ENCODE results near the gene SOX6. TPM values are rescaled to one million over a fixed set of nuclear protein-coding genes. Genes with fewer than 3 reads are reported as not detected.

The SOX6 gene
- total and polyA plus RNA-seq, 4 donors = under 0.01 to 11.8 (median 4.8) TPM

- WGBS, 2 donors = 75 to 77% methylated on average over 6 of the region's 6 CpGs
- no peak overlapping the region for H3K27ac ChIP-seq (ENCODE audit: low read depth in 1 of 2, low read length in 2 of 2)
- ATAC-seq (ENCODE audit: low FRiP score) (no peak), DNase-seq (no peak)
- H3K36me3 ChIP-seq (ENCODE audit: control insufficient read depth in 1 of 2, insufficient read depth in 2 of 2, low read length in 1 of 2) = peaks cover 0 to 2% of the 10 kb centered on the region in 2 donors
- H3K27me3 ChIP-seq (ENCODE audit: control insufficient read depth in 1 of 2, insufficient read depth in 2 of 2, low read length in 1 of 2) = no peaks in the 10 kb centered on the region
- peaks cover under 1% of the 10 kb centered on the region for H3K9me3 ChIP-seq (ENCODE audit: control insufficient read depth, low read length)
- intact Hi-C loops (cut with DNase I) = no loop called here
- H3K4me1 ChIP-seq (ENCODE audit: control insufficient read depth in 1 of 2, insufficient read depth in 2 of 2, low read length in 2 of 2) = no peaks in the 10 kb centered on the region
- no peak overlapping the region for H3K4me3 ChIP-seq (ENCODE audit: low read length in 2 of 2)
These were observed 309.3 kb downstream of the SOX6 start for GRCh38 chr11:16047073-16047472.

GRCh38 chr11:16043617-16044016 is 312.7 kb downstream of the SOX6 start:
- ATAC-seq (ENCODE audit: low FRiP score) = no peak
- intact Hi-C loops (cut with DNase I) = no loop called here
- 84 to 87% methylated on average over 2 of the region's 2 CpGs for WGBS, 2 donors

GRCh38 chr11:16041207-16041606 is 315.1 kb downstream of the SOX6 start:
- Histone ChIP-seq H3K9me3 (ENCODE audit: control insufficient read depth, low read length) (no peaks in the 10 kb centered on the region), H3K27ac (ENCODE audit: low read depth in 1 of 2, low read length in 2 of 2) (no peak overlapping the region), H3K27me3 (ENCODE audit: control insufficient read depth in 1 of 2, insufficient read depth in 2 of 2, low read length in 1 of 2) (no peaks in the 10 kb centered on the region), H3K4me1 (ENCODE audit: control insufficient read depth in 1 of 2, insufficient read depth in 2 of 2, low read length in 2 of 2) (no peaks in the 10 kb centered on the region), H3K4me3 (ENCODE audit: low read length in 2 of 2) (no peak overlapping the region), H3K36me3 (ENCODE audit: control insufficient read depth in 1 of 2, insufficient read depth in 2 of 2, low read length in 1 of 2) (no peaks in the 10 kb centered on the region)
- intact Hi-C loops (cut with DNase I) = no loop called here
- DNase-seq = no peak
- no peak for ATAC-seq (ENCODE audit: low FRiP score)
- 91% methylated on average over 1 of the region's 1 CpG for whole genome bisulfite sequencing, 2 donors

More at GRCh38 chr11:16043617-16044016, 312.7 kb downstream of the SOX6 start:
- Histone ChIP-seq H3K27me3 (ENCODE audit: control insufficient read depth in 1 of 2, insufficient read depth in 2 of 2, low read length in 1 of 2) (no peaks in the 10 kb centered on the region), H3K9me3 (ENCODE audit: control insufficient read depth, low read length) (no peaks in the 10 kb centered on the region), H3K4me1 (ENCODE audit: control insufficient read depth in 1 of 2, insufficient read depth in 2 of 2, low read length in 2 of 2) (no peaks in the 10 kb centered on the region), H3K27ac (ENCODE audit: low read depth in 1 of 2, low read length in 2 of 2) (no peak overlapping the region), H3K4me3 (ENCODE audit: low read length in 2 of 2) (no peak overlapping the region), H3K36me3 (ENCODE audit: control insufficient read depth in 1 of 2, insufficient read depth in 2 of 2, low read length in 1 of 2) (peaks cover 0 to 2% of the 10 kb centered on the region in 2 donors)
- no peak for DNase-seq

- 94 to 98% methylated on average over 1 of the region's 1 CpG for WGBS, 2 donors
- no peaks in the 10 kb centered on the region for H3K4me1 ChIP-seq (ENCODE audit: control insufficient read depth in 1 of 2, insufficient read depth in 2 of 2, low read length in 2 of 2)
- ATAC-seq (ENCODE audit: low FRiP score) (no peak), DNase-seq (no peak)
- no peak overlapping the region for H3K4me3 ChIP-seq (ENCODE audit: low read length in 2 of 2)
- intact Hi-C loops (cut with DNase I) = no loop called here
- H3K9me3 ChIP-seq (ENCODE audit: control insufficient read depth, low read length) = no peaks in the 10 kb centered on the region
- no peaks in the 10 kb centered on the region for H3K27me3 ChIP-seq (ENCODE audit: control insufficient read depth in 1 of 2, insufficient read depth in 2 of 2, low read length in 1 of 2)
- H3K27ac ChIP-seq (ENCODE audit: low read depth in 1 of 2, low read length in 2 of 2) = no peak overlapping the region
- H3K36me3 ChIP-seq (ENCODE audit: control insufficient read depth in 1 of 2, insufficient read depth in 2 of 2, low read length in 1 of 2) = no peaks in the 10 kb centered on the region
These were observed 316.2 kb downstream of the SOX6 start for GRCh38 chr11:16040151-16040550.

GRCh38 chr11:16037179-16037578 is 319.2 kb downstream of the SOX6 start:
- Histone ChIP-seq H3K4me3 (ENCODE audit: low read length in 2 of 2) (no peak overlapping the region), H3K27ac (ENCODE audit: low read depth in 1 of 2, low read length in 2 of 2) (no peak overlapping the region), H3K4me1 (ENCODE audit: control insufficient read depth in 1 of 2, insufficient read depth in 2 of 2, low read length in 2 of 2) (peaks cover 0 to 2% of the 10 kb centered on the region in 2 donors), H3K27me3 (ENCODE audit: control insufficient read depth in 1 of 2, insufficient read depth in 2 of 2, low read length in 1 of 2) (no peaks in the 10 kb centered on the region), H3K9me3 (ENCODE audit: control insufficient read depth, low read length) (no peaks in the 10 kb centered on the region), H3K36me3 (ENCODE audit: control insufficient read depth in 1 of 2, insufficient read depth in 2 of 2, low read length in 1 of 2) (no peaks in the 10 kb centered on the region)
- intact Hi-C loops (cut with DNase I) = no loop called here
- no peak for DNase-seq
- no peak for ATAC-seq (ENCODE audit: low FRiP score)

- intact Hi-C loops (cut with DNase I) = no loop called here
These were observed 320.1 kb downstream of the SOX6 start for GRCh38 chr11:16036218-16036617.

GRCh38 chr11:16034074-16034473 is 322.3 kb downstream of the SOX6 start:
- H3K36me3 ChIP-seq (ENCODE audit: control insufficient read depth in 1 of 2, insufficient read depth in 2 of 2, low read length in 1 of 2) = no peaks in the 10 kb centered on the region
- H3K27ac ChIP-seq (ENCODE audit: low read depth in 1 of 2, low read length in 2 of 2) = no peak overlapping the region
- peaks cover 0 to 2% of the 10 kb centered on the region in 2 donors for H3K4me1 ChIP-seq (ENCODE audit: control insufficient read depth in 1 of 2, insufficient read depth in 2 of 2, low read length in 2 of 2)
- no peak overlapping the region for H3K4me3 ChIP-seq (ENCODE audit: low read length in 2 of 2)
- no peaks in the 10 kb centered on the region for H3K27me3 ChIP-seq (ENCODE audit: control insufficient read depth in 1 of 2, insufficient read depth in 2 of 2, low read length in 1 of 2)
- ATAC-seq (ENCODE audit: low FRiP score) = no peak
- WGBS, 2 donors = 90 to 94% methylated on average over 1 of the region's 1 CpG
- intact Hi-C loops (cut with DNase I) = no loop called here
- H3K9me3 ChIP-seq (ENCODE audit: control insufficient read depth, low read length) = no peaks in the 10 kb centered on the region
- no peak for DNase-seq

More at GRCh38 chr11:16036218-16036617, 320.1 kb downstream of the SOX6 start:
- Histone ChIP-seq H3K27ac (ENCODE audit: low read depth in 1 of 2, low read length in 2 of 2) (no peak overlapping the region), H3K4me1 (ENCODE audit: control insufficient read depth in 1 of 2, insufficient read depth in 2 of 2, low read length in 2 of 2) (peaks cover 0 to 2% of the 10 kb centered on the region in 2 donors), H3K9me3 (ENCODE audit: control insufficient read depth, low read length) (no peaks in the 10 kb centered on the region), H3K27me3 (ENCODE audit: control insufficient read depth in 1 of 2, insufficient read depth in 2 of 2, low read length in 1 of 2) (no peaks in the 10 kb centered on the region), H3K36me3 (ENCODE audit: control insufficient read depth in 1 of 2, insufficient read depth in 2 of 2, low read length in 1 of 2) (no peaks in the 10 kb centered on the region), H3K4me3 (ENCODE audit: low read length in 2 of 2) (no peak overlapping the region)
- WGBS, 2 donors = 87 to 90% methylated on average over 6 of the region's 6 CpGs
- ATAC-seq (ENCODE audit: low FRiP score) (no peak), DNase-seq (no peak)

GRCh38 chr11:16032974-16033373 is 323.4 kb downstream of the SOX6 start:
- Histone ChIP-seq H3K4me3 (ENCODE audit: low read length in 2 of 2) (no peak overlapping the region), H3K27me3 (ENCODE audit: control insufficient read depth in 1 of 2, insufficient read depth in 2 of 2, low read length in 1 of 2) (no peaks in the 10 kb centered on the region), H3K36me3 (ENCODE audit: control insufficient read depth in 1 of 2, insufficient read depth in 2 of 2, low read length in 1 of 2) (no peaks in the 10 kb centered on the region), H3K9me3 (ENCODE audit: control insufficient read depth, low read length) (no peaks in the 10 kb centered on the region), H3K4me1 (ENCODE audit: control insufficient read depth in 1 of 2, insufficient read depth in 2 of 2, low read length in 2 of 2) (peaks cover 0 to 2% of the 10 kb centered on the region in 2 donors), H3K27ac (ENCODE audit: low read depth in 1 of 2, low read length in 2 of 2) (no peak overlapping the region)
- intact Hi-C loops (cut with DNase I) = no loop called here
- WGBS, 2 donors = 97% methylated on average over 3 of the region's 3 CpGs
- DNase-seq = no peak
- no peak for ATAC-seq (ENCODE audit: low FRiP score)

GRCh38 chr11:16031210-16031609 is 325.1 kb downstream of the SOX6 start:
- no peaks in the 10 kb centered on the region for H3K36me3 ChIP-seq (ENCODE audit: control insufficient read depth in 1 of 2, insufficient read depth in 2 of 2, low read length in 1 of 2)
- intact Hi-C loops (cut with DNase I) = no loop called here
- ATAC-seq (ENCODE audit: low FRiP score) = no peak

More at GRCh38 chr11:16031210-16031609, 325.1 kb downstream of the SOX6 start:
- 91 to 95% methylated on average over 1 of the region's 1 CpG for WGBS, 2 donors
- Histone ChIP-seq H3K27ac (ENCODE audit: low read depth in 1 of 2, low read length in 2 of 2) (no peak overlapping the region), H3K9me3 (ENCODE audit: control insufficient read depth, low read length) (no peaks in the 10 kb centered on the region), H3K4me1 (ENCODE audit: control insufficient read depth in 1 of 2, insufficient read depth in 2 of 2, low read length in 2 of 2) (peaks cover 0 to 2% of the 10 kb centered on the region in 2 donors), H3K4me3 (ENCODE audit: low read length in 2 of 2) (no peak overlapping the region), H3K27me3 (ENCODE audit: control insufficient read depth in 1 of 2, insufficient read depth in 2 of 2, low read length in 1 of 2) (no peaks in the 10 kb centered on the region)
- no peak for DNase-seq
